Measurements from ENCODE around the gene HLA-DOA. TPM values are rescaled to one million over a fixed set of nuclear protein-coding genes. Genes with fewer than 3 reads are reported as not detected.
A peak's percentile ranks its signal among the peaks of the same experiment; 100 is the strongest.

Gene HLA-DOA
- total RNA-seq, 1 experiment from 2014 or later = not detected

DNA sequence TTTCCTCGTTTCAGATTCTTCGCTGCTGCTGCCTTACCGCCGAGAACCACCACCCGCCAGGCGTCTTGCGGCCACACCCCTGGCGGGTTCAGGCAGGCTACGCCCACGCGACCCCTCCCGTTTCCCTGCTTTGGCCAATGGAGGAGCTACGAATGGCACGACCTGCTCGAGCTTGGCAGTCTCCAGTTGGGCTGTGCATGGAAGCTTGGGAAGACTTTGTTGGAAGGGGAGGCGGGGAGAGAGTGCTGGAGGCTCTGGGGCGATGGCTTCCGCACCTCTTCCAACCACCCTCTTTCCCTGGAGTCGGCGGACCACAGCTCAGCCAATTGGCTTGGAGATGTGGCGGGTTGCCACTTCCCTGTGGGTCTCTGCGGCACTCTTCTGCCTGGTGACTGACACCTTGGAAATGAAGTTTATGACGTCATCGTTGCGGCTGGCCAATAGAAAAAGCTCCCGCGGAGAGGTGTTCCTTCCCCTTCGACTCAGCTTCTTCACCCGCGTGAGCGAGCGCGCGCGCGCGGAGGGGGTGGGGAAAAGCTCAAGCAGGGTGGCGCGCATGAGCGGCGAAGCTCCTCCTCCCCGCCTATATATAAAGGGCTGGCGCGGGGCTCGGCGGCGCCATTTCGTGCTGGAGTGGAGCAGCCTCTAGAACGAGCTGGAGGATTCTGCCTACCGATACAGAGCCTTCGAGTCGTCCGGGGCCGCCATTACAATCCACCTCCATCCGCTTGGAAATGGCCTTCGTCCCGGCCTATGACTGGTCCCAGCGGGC lies 37.6 kb downstream of the HLA-DOA start:
- CTCF ChIA-PET = interaction anchor here (0.6 to 2.9 kb wide), 11 partner anchors 9 to 794 kb away, joined by 3 to 46 read pairs (median 6); partner anchors contain the start of genes HLA-DMA, PSMB9, TAP1 and TAP2
- no peaks in the 10 kb centered on the region for H3K9me3 ChIP-seq
- BruUV-seq (replicated peaks) = no TSS peak
- H3K36me3 ChIP-seq (ENCODE audit: control insufficient read depth, insufficient read depth, low read length) = peaks cover 15% of the 10 kb centered on the region
- TF ChIP-seq, protein P1, sequence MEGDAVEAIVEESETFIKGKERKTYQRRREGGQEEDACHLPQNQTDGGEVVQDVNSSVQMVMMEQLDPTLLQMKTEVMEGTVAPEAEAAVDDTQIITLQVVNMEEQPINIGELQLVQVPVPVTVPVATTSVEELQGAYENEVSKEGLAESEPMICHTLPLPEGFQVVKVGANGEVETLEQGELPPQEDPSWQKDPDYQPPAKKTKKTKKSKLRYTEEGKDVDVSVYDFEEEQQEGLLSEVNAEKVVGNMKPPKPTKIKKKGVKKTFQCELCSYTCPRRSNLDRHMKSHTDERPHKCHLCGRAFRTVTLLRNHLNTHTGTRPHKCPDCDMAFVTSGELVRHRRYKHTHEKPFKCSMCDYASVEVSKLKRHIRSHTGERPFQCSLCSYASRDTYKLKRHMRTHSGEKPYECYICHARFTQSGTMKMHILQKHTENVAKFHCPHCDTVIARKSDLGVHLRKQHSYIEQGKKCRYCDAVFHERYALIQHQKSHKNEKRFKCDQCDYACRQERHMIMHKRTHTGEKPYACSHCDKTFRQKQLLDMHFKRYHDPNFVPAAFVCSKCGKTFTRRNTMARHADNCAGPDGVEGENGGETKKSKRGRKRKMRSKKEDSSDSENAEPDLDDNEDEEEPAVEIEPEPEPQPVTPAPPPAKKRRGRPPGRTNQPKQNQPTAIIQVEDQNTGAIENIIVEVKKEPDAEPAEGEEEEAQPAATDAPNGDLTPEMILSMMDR (IDR thresholded peaks at IDR 0.05; ENCODE audit: insufficient read depth in 1 of 2, low read depth in 1 of 2, low read length in 1 of 2, severe bottlenecking in 1 of 2, unreplicated experiment in 1 of 2) = no peak
- H3K4me3 ChIP-seq (ENCODE audit: low read depth, low read length) = peak overlapping the region; percentile 92
- intact Hi-C loops (cut with micrococcal nuclease; ENCODE audit: unreplicated experiment) = loop anchor here (2.0 kb wide), 1 partner anchor 229 kb away; the partner anchor contains the start of genes RXRB and SLC39A7
- peak; percentile 99 for DNase-seq
- no peaks in the 10 kb centered on the region for H3K9me3 Mint-ChIP-seq (ENCODE audit: unreplicated experiment)
- POLR2A ChIA-PET = interaction anchor here (0.5 to 3.4 kb wide), 47 partner anchors 8 to 1310 kb away, joined by 3 to 61 read pairs (median 5); partner anchors contain the start of genes ATF6B, FKBPL, HLA-DMA and HLA-DOB
- H3K27me3 Mint-ChIP-seq (ENCODE audit: insufficient read depth, unreplicated experiment) = no peaks in the 10 kb centered on the region
- peaks cover 27% of the 10 kb centered on the region for H3K4me1 ChIP-seq
- H3K27ac Mint-ChIP-seq (ENCODE audit: unreplicated experiment) = peak overlapping the region; percentile 100
- peaks cover 93% of the 10 kb centered on the region for H3K36me3 Mint-ChIP-seq (ENCODE audit: insufficient read depth, unreplicated experiment)
- H3K4me3 Mint-ChIP-seq (ENCODE audit: unreplicated experiment) = peak overlapping the region; percentile 85
- peaks cover 24% of the 10 kb centered on the region for H3K4me1 Mint-ChIP-seq (ENCODE audit: low read depth, unreplicated experiment)
- no peaks in the 10 kb centered on the region for H3K27me3 ChIP-seq (replicated peaks; ENCODE audit: control insufficient read depth, insufficient read depth, low read length)

DNA sequence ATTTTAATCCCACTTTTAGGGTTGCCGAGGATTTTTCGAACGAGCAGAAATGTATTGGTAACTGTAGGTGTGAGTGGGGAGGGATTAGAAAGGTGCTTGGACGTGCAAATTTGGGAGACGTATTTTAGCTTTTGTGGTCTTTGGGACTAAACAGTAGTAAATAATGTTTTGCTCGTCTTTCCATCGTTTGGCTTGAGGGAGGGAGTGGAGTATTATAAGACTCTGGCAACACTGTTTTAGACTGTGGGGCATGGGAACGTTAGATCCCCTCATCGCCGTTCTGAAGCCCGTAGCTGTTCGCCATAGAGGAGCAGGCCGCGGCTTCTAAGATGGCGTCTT lies 38.2 kb downstream of the HLA-DOA start:
- no peaks in the 10 kb centered on the region for H3K27me3 ChIP-seq (replicated peaks; ENCODE audit: control insufficient read depth, insufficient read depth, low read length)
- H3K36me3 Mint-ChIP-seq (ENCODE audit: insufficient read depth, unreplicated experiment) = peaks cover 88% of the 10 kb centered on the region
- H3K4me3 ChIP-seq (ENCODE audit: low read depth, low read length) = peak overlapping the region; percentile 89
- H3K27me3 Mint-ChIP-seq (ENCODE audit: insufficient read depth, unreplicated experiment) = no peaks in the 10 kb centered on the region
- TF ChIP-seq, protein P1 (IDR thresholded peaks at IDR 0.05; ENCODE audit: insufficient read depth in 1 of 2, low read depth in 1 of 2, low read length in 1 of 2, severe bottlenecking in 1 of 2, unreplicated experiment in 1 of 2) = no peak
- peak overlapping the region; percentile 85 for H3K4me3 Mint-ChIP-seq (ENCODE audit: unreplicated experiment)
- H3K27ac Mint-ChIP-seq (ENCODE audit: unreplicated experiment) = peak overlapping the region; percentile 100
- BruUV-seq (replicated peaks) = no TSS peak
- no peaks in the 10 kb centered on the region for H3K9me3 ChIP-seq
- H3K4me1 ChIP-seq = peaks cover 21% of the 10 kb centered on the region
- no peak for DNase-seq
- peaks cover 25% of the 10 kb centered on the region for H3K4me1 Mint-ChIP-seq (ENCODE audit: low read depth, unreplicated experiment)
- CTCF ChIA-PET = interaction anchor here (0.6 to 2.9 kb wide), 12 partner anchors 9 to 794 kb away, joined by 3 to 46 read pairs (median 6); partner anchors contain the start of genes HLA-DMA, PSMB9, TAP1 and TAP2
- peaks cover 12% of the 10 kb centered on the region for H3K36me3 ChIP-seq (ENCODE audit: control insufficient read depth, insufficient read depth, low read length)
- intact Hi-C loops (cut with micrococcal nuclease; ENCODE audit: unreplicated experiment) = loop anchor here (2.0 kb wide), 1 partner anchor 230 kb away; the partner anchor contains the start of genes RXRB and SLC39A7
- H3K9me3 Mint-ChIP-seq (ENCODE audit: unreplicated experiment) = no peaks in the 10 kb centered on the region
- POLR2A ChIA-PET = interaction anchor here (0.5 to 3.4 kb wide), 39 partner anchors 8 to 1232 kb away, joined by 3 to 61 read pairs (median 5); partner anchors contain the start of genes ATF6B, FKBPL, HLA-DMA and HLA-DOB

Measured in Caco-2 (cell line).